Measurements from ENCODE around the gene DMPK. TPM values are rescaled to one million over a fixed set of nuclear protein-coding genes. Genes with fewer than 3 reads are reported as not detected.
"Not testable (repeated sequence)": the region's sequence is repeated elsewhere in the genome, so short reads cannot be mapped to it uniquely, and the experiment has no call there.

The DMPK gene
- polyA plus RNA-seq, 1 donor, result 399 TPM

DNA sequence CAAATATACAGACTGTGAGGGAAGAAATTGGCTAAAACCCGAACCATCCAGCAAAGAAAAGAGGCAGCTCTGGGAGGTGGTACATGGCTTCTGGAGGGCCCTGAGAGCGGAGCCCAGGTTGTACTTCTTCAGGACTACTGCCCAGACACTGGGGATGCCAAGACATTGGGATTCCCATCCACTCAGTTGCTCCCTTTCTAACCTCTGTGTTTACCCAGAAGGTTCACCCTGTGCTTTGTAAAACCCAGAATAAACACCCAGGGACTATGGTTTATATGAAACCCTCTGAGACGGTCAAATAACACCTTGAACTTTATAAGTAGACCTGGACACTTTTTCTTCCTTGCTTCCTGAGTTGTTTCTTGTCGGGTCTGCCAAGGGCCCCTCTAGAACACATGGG lies 39.3 kb downstream of the DMPK start:
- DNase-seq, result no peak

DNA sequence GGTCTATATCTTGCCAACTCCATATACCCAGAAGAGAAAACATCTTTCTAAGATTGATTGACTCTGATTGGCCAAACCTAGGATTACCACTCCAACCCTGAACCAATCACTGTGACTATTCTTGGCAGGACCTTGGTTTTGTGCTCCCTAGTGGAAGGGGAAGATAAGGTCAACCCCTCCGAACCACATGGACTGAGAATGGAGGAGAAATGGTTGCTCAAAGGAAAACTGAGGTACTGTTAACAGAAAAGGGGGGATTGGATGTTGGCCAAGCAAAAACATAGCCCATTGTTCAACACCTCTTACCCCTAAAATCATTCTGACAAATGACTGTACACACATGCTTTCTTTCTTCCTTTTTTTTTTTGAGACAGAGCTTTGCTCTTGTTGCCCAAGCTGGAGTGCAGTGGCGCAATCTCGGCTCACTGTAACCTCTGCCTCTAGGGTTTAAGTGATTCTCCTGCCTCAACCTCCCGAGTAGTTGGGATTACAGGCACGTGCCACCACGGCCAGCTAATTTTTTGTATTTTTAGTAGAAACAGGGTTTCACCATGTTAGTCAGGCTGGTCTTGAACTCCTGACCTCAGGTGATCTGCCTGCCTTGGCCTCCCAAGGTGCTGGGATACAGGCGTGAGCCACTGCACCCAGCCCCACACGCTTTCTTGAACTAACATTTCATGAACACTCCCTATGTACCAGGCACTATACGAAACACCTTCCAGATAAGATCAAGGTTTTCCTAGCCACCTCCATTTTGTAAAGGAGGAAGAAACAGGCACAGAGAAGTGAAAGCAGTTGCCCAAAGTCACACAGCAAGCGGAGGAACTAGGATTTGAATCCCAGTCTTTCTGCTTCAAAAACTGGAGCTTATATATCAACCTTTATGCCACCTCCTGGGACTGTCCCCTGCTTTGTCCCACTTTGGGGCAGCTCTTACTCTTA lies 42.5 kb downstream of the DMPK start:
- DNase-seq, result no peak

DNA sequence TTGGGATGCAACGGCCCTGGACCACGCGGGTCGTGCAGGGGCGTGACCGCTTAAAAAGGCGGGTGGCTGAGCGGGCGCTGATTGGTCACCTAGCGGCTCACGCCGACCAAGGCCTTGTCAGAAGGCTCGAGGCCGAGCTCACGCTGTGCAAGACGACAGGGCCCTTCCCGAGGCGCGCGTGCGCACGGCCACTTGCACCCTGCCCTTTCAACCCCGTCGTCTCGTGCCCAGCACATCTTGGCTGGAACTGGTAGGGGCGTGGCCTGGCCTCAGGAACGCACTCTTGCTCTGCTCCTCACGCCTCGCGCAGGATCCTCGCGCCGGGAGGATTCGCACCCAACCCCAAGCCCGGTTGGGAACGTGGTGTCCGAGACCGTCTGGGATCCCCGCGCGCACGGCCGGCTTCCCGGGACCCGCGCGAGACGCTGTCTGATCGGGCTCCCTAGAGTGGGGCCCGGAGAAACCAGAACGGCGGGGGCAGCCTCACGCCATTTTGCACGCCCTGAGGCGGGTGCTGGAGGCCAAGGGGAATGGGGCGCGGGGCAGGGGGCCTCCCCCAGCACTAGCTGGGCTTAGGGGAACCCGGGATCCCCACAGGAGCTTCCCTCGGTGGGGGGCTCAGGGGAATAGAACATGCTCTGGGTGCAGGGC lies 49.0 kb downstream of the DMPK start, which contains the start of gene MEIOSIN:
Gene MEIOSIN, plus strand, starts transcription at position 280 of the 651 bp plus-strand sequence. CDS start 1,938 bp downstream, outside the sequence.
- DNase-seq, result no peak

DNA sequence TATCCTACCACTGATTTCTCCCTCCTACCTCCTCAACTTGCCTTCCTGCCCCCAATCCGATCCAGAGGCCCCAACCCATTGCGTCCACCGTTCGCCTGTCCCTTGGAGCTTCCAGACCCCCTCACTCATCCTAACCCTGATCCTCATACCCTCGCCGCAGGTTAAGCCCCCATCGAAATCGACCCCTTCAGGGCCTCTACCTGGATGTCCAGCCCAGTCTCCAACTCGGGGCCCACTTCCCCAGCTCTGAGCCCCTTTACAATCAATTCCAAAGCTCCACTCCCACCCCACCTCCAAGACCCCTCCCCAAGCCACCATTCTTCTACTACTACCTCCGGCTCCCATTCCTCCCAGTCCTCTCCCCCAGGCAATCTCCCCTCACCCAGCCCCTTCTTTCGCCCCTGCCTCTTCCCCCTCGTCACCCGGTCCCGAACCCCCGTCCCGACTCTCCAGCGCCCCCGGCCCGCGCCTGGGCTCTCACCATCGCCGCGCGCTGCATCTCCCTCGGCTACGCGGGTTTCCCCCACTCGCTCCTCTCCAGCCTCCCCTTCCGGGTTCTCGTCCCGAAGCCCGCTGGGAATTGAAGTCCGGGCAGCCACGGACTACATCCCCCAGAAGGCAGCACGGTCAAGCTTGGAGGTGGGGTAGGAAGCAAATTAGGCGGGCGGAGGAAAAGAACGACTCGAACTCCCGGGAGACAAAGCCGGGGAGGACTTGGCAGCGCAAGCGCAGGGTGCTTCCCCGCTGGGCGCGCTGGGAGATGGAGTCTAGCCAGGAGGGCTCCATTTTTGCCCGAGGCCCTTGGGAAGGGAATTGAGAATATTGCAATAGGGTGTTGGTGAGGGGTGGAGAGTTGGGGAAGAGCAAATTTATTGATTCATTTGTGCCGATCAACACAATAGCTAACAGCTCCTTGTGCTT lies 51.7 kb downstream of the DMPK start, which contains the start of gene FBXO46:
Gene FBXO46, minus strand, starts transcription at position 529 of the 921 bp plus-strand sequence. CDS start 17,401 bp downstream, outside the sequence.
- peak; percentile 94 for DNase-seq

DNA sequence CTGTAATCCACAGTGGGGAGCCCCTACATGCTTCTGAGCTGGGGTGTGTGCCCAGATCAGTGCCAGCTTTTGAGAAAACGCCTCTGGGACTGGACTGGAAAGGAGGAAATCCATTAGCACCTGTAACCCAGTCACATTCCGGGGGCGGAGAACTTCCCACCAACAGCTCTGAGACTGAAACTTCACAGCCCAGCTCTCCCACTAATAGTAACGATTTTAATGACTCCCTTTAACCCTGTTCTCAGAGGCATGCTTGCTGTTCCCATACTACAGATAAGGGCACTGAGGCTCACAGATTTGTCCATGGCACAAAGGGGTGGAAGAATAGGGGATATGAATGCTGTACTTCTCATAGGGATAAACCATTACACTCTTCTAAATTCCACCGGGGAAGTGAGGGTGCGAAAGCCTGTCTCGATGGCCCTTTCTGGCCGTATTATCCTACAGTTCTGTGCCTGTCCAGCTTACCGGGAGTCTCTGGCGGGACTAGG lies 52.4 kb downstream of the DMPK start:
- no peak for DNase-seq

DNA sequence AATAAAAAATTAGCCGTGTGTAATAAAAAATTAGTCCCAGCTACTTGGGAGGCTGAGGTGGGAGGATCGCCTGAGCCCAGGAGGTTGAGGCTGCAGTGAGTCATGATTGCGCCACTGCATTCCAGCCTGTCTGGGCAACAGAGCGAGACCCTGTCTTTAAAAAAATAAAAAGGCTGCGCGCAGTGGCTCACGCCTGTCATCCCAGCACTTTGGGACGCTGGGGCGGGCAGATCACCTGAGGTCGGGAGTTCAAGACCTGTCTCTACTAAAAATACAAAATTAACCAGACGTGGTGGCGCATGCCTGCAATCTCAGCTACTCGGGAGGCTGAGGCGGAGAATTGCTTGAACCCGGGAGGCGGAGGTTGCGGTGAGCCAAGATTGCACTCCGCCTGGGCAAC lies 53.6 kb downstream of the DMPK start:
- DNase-seq, result not testable (repeated sequence)

DNA sequence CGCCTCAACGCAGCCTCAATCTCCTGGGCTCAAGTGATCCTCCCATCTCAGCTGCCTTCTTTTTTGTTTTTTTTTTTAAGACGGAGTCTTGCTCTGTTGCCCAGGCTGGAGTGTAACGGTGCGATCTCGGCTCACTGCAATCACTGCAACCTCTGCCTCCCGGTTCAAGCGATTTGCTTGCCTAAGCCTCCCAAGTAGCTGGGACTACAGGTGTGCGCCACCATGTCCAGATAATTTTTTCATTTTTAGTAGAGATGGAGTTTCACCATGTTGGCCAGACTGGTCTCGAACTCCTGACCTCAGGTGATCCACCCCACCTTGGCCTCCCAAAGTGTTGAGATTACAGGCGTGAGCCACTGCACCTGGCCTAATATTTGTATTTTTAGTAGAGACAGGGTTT lies 62.2 kb downstream of the DMPK start:
- not testable (repeated sequence) for DNase-seq

Other genes with a start within 250 kb of the DMPK start
- gene OPA3, start 197.7 kb downstream of the DMPK start, polyA plus RNA-seq (ENCODE audit: insufficient read length), result 7.0 TPM
- gene GPR4, start 180.3 kb downstream of the DMPK start, polyA plus RNA-seq (ENCODE audit: insufficient read length), result 4.9 TPM
- 13.1 TPM for gene EML2, start 143.1 kb downstream of the DMPK start, polyA plus RNA-seq (ENCODE audit: insufficient read length)
- 1.7 TPM for gene GIPR, start 114.3 kb downstream of the DMPK start, polyA plus RNA-seq (ENCODE audit: insufficient read length)
- 238 TPM for gene SNRPD2, start 90.5 kb downstream of the DMPK start, polyA plus RNA-seq (ENCODE audit: insufficient read length)
- 4.0 TPM for gene QPCTL, start 89.8 kb downstream of the DMPK start, polyA plus RNA-seq (ENCODE audit: insufficient read length)
- 16.2 TPM for gene FBXO46, start 51.6 kb downstream of the DMPK start, polyA plus RNA-seq (ENCODE audit: insufficient read length)
- gene MEIOSIN, start 49.1 kb downstream of the DMPK start, polyA plus RNA-seq (ENCODE audit: insufficient read length), result not detected
- gene SIX5, start 13.2 kb downstream of the DMPK start, polyA plus RNA-seq (ENCODE audit: insufficient read length), result 32.1 TPM
- gene DMWD, start 10.4 kb upstream of the DMPK start, polyA plus RNA-seq (ENCODE audit: insufficient read length), result 57.6 TPM
- not detected for gene RSPH6A, start 32.8 kb upstream of the DMPK start, polyA plus RNA-seq (ENCODE audit: insufficient read length)
- 40.3 TPM for gene SYMPK, start 80.7 kb upstream of the DMPK start, polyA plus RNA-seq (ENCODE audit: insufficient read length)
- gene FOXA3, start 81.8 kb upstream of the DMPK start, polyA plus RNA-seq (ENCODE audit: insufficient read length), result not detected
- 20.8 TPM for gene IRF2BP1, start 103.7 kb upstream of the DMPK start, polyA plus RNA-seq (ENCODE audit: insufficient read length)
- gene MYPOP, start 120.1 kb upstream of the DMPK start, polyA plus RNA-seq (ENCODE audit: insufficient read length), result 4.8 TPM
- not detected for gene NANOS2, start 132.3 kb upstream of the DMPK start, polyA plus RNA-seq (ENCODE audit: insufficient read length)
- gene NOVA2, start 191.4 kb upstream of the DMPK start, polyA plus RNA-seq (ENCODE audit: insufficient read length), result 5.0 TPM
- gene CCDC61, start 213.0 kb upstream of the DMPK start, polyA plus RNA-seq (ENCODE audit: insufficient read length), result 9.0 TPM
- gene PGLYRP1, start 240.6 kb upstream of the DMPK start, polyA plus RNA-seq (ENCODE audit: insufficient read length), result 0.83 TPM

All from hindlimb muscle (tissue), 1 donor.